HG03558 (cell line): ENCODE results near the gene MYO6.

Experiments
- ATAC-seq: cut with Tn5 transposase; IDR thresholded peaks from one replicate; pipeline ENCODE4 v1.9.1; 2021; ENCODE audit warnings: moderate number of reproducible peaks; ENCODE audit not compliant: unreplicated experiment; ENCODE audit errors: extremely low read depth

MYO6 gene

DNA sequence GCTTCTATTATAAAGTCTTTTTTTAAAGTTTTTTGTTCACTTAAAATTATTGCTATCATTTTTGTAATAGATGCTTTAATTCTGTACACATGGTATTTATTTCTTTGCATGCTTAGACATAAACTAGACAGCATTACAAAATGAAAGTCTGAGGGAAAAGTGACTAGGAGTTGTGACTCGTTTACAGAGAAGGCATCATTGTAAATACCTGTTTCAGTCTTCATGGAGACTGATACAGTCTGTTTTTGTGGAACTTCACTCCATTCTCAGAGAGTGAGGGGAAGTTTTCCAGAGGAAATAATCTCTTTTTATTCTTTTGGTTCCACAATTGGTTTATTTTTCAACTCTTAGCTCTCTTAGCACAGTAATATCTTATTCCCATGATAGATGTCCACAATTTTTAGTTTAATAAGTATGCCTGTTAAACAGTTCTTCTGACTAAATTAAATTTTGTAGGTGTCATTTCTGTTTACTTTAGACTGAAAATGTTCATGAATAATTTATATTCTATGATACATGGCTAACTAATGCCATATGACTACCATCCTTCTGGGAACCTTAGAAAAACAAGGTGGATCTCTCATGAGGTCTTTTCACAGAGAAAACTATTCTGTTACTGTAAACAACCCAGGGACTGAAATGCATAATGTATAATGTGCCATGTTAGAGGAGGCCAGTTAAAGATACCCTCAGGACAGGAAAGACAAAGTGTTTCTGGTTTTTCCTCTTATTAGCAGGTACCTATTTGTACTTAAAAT lies 69.2 kb downstream of the MYO6 start:
- ATAC-seq = no peak

DNA sequence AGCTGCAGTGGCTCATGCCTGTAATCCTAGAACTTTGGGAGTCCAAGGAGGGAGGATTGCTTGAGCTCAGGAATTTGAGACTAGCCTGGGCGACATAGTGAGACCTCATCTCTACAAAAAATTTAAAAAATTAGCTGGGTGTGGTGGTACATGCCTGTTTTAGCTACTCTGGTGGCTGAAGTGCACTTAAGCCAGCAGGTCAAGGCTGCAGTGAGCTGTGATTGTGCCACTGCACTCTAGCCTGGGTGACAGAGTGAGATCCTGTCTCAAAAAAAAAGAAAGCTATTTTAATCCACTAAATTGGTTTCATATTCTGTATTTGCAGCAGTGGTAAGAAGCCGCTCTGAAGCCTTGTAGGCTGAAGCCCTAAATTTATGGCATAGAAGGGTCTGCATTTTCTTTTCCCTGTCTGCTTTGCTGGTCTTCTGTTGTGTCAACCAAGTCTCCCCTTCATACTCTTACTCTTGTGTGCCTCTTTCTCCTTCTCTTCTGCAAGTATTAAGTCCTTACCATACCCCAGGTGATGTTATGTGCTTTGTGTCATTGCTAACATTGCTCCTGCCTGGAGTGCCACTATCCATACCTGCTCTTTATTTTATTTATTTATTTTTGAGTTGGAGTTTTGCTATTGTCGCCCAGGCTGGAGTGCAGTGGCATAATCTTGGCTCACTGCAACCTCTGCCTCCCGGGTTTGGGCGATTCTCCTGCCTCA lies 70.9 kb downstream of the MYO6 start:
- no peak for ATAC-seq

DNA sequence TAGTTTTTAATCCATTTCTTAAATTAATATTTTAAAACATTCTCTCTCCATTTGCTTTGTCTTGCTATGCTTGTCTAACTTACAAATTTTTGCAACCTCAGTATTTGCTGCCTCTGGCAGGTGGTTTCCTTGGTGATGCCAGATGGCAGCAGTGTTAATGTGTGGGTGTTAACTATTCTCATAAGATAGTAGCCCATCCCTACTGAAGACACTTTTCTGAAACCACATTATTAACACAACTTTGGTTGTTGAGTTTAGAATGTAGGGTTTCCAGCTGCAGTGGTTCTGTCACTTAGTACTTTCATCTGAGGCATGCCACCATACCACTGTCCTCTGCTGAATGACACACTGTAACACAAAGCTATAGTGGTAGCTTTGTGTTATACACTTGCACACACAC lies 75.1 kb downstream of the MYO6 start:
- ATAC-seq = peak; percentile 67

DNA sequence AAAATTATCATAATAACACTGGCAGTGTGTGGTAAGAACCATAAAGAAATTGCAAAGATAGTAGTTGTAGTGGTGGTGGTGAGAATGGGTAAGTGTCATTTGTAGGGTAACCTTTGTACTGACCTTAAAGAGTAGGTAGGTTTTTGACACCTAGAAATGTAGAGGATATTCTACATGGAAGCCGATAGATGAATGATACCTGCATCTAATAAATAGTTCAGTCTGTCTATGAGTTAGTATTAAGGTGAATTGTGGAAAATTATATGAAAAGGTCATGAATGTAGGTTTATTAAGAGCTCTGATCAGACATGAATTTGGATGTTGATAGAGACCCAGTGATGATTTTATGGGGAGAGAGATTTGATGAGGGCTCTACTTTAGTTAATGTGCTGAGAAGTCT lies 78.1 kb downstream of the MYO6 start:
- no peak for ATAC-seq

DNA sequence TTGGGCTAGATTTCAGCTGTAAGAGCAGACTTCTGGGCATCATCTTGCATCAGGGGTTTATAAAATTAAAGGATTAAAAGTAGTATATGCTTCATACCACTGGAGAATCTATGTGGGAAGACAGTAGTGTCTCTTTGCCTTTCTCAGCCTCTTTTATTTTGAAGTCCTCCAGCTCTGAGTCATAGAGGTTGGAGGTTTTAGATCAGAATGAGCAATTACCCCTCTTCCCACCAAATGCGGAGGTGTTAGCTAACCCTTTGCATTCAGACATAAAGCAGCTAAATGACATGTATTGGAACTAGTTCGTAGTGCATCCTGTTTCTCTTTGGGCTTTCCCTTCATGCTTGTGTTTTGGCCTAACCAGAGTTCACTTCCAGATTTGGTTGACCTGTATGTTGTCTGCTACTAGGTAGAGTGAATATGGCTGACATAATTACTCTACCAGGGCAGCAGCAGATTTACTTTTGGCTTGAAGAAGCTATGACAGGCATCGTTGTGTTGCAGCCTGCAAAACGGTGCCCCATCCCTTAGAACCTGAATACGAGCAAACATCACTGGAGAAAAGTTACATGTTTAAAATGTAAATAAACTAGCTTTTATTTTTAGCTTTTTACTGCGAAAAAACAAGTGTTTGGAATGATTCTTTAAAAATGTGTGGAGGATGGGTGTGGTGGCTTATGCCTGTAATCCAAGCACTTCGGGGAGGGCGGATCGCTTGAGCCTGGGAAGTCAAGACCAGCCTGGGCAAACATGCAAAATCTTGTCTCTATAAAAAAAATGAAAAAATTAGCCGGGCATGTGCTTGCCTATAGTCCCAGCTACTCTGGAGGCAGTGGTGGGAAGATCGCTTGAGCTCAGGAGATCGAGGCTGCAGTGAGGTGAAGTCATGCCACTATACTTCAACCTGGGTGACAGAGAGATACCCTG lies 82.2 kb downstream of the MYO6 start:
- ATAC-seq = no peak

DNA sequence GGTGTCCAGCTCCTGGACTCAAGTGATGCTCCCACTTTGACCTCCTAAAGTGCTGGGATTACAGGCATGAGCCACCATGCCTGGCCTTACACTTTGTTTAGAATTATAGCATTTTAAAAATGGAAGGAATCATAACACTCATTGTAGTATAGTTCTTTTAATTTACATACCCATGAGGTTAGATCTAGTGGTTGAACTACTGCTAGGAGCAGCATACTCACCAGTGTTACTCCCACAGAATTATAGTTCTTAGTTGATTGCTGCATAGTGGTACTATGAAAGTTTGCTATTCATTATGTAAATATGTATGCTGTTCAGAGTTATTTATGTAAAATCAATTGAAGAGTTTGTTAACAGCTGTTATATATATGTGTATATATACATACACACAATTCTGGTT lies 85.4 kb downstream of the MYO6 start:
- ATAC-seq = no peak

- no peak for ATAC-seq
These were observed 93.2 kb downstream of the MYO6 start for GRCh38 chr6:75842191-75842590.

DNA sequence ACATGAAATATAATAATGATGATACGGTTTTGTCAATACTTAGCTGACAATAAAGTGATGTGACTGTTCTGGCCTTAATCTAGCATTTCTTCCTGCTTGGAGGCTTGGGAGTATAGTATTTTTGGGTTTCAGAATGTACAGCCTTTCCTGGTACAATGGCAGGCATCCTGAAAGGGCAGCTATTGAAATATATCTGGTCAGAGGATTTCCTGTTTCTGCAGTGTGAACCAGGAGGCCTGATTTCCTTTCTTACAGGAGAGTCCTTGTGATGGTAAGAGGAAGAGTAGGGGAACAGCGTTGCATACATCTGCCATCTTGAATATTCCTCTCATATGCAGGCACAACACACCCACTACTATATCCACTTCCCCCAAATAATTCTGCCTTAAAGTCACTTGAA lies 93.7 kb downstream of the MYO6 start:
- no peak for ATAC-seq

DNA sequence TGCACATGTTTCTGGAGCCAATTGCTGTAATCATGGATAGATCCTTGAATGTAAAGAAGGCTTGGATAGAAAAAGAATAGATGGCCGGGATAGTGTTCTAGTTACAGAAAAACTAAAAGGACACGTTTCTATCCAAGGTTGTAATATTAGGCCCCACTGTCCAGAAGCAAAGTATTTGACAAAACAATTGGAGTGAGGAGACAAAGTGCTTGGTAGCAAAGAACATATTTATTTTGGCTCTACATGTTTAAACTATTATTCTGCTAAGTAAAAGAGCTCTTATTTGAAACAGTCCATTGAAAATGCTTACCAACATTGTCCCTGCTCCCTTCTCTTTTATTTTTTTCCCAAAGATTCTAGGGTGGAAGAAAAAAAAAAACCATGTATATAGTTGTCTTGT lies 94.4 kb downstream of the MYO6 start:
- ATAC-seq = no peak

DNA sequence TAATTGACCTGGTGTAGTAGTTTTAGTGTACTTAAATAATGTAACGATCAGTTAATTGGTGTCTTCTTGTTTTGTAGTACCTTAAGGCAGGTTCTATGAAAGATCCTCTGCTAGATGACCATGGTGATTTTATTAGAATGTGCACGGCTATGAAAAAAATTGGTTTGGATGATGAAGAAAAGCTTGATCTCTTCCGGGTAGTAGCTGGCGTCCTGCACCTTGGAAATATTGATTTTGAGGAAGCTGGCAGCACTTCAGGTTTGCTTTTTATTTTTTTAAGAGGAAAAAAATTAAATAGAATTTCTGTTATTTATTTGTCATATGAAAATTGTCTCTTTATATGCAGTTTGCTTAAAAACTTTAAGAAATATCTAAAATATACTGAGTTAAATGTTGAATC lies 99.2 kb downstream of the MYO6 start:
- ATAC-seq = no peak

DNA sequence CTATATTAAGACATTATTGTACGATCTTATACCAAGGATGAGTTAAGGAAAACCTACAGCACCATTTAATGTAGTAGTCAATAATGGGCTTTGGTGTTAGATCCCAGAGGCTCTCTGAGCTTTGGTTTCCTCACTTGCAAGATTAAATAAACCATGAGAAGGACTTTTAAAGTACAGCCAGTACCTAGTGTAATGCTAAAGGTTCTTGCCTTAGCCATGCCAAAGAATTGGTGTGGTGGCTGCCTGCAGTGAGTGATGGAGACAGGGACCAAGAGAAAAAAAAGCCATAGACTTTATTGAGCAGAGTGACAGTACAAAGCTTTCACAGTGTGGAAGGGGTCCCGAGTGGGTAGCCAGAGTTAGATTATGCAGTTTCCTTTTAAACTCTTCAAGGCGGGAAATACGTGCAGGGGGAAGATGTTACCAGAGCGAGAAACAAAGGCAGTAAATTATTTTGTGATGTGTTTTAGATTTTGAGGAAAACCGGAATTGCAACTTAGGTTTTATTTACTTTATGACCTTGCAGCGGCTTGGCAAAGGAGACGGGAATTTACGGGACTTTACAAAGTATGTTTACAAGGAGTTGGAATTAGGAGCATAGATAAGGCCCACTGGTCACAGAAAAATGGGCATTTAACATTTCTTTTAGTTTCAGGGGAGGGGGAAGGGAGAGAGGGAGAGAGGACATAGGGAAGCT lies 100.4 kb downstream of the MYO6 start:
- no peak for ATAC-seq

GRCh38 chr6:75850026-75850833 lies 101.2 kb downstream of the MYO6 start:
- ATAC-seq = no peak

DNA sequence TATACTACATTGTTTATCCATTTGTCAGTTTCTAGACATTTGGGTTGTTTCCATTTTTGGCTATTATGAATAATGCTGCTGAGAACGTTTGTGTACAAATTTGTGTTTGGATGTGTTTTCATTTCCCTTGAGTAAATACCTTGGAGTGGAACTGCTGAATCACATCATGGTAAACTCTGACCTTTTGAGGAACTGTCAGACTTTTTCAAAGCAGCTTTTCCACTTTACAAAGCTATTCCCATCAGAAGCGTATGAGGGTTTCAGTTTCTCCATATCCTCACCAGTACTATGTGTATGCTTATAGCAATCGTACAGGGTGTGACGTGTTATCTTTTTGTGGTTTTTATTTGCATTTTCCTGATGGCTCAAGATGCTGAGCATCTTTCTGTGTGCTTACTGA lies 103.7 kb downstream of the MYO6 start:
- no peak for ATAC-seq

DNA sequence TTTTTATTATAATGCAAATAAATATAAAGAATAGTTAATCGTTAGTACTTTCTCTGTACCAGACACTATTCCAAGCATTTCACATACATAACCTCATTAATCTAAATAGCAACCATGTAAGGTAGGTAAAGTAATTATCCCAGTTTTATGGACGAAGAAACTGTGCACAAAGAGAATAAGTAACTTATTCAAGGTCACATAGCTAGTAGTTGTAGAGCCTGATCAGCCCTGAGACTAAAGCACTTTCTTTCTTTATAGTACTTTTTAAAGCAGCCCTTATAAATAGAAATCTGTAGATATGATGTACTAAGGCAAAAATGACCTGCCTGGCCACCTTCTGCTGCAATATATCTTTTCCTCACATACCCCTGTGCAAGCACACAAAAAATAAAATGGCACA lies 104.8 kb downstream of the MYO6 start:
- ATAC-seq = no peak

- ATAC-seq = no peak
These were observed 106.0 kb downstream of the MYO6 start for GRCh38 chr6:75855052-75855451.

DNA sequence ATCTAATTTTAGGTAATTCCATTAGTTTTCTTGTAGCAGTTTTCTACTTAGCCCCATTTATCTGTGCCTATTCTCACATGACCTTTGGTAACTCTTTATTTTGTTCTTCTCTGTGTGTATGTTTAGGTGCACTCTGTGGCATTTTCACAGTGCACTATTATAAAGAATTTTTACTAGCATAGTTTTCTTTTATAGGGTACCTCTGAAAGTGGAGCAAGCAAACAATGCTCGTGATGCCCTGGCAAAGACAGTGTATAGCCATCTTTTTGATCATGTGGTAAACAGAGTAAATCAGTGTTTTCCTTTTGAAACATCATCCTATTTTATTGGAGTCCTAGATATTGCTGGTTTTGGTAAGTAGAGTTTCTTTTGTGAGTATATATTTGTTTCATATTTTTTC lies 107.9 kb downstream of the MYO6 start:
- ATAC-seq = no peak

- ATAC-seq = no peak
These were observed 114.0 kb downstream of the MYO6 start for GRCh38 chr6:75863001-75863400.

- ATAC-seq = no peak
These were observed 114.7 kb downstream of the MYO6 start for GRCh38 chr6:75863784-75864183.

- ATAC-seq = no peak
These were observed 115.4 kb downstream of the MYO6 start for GRCh38 chr6:75864446-75864845.

- ATAC-seq = no peak
These were observed 121.3 kb downstream of the MYO6 start for GRCh38 chr6:75870389-75870788.
